Effector memory CD8-positive, alpha-beta T cell (primary cell): ENCODE measurements around the gene PLXNA4.
A peak's percentile ranks its signal among the peaks of the same experiment; 100 is the strongest.

ENCODE experiments used
- ATAC-seq: fragments of 150-1000 bp; cut with Tn5 transposase; replicated peaks from 2 replicates; pipeline ENCODE4 v1.10.0; 2021; ENCODE audit warnings: mild to moderate bottlenecking, moderate library complexity
- DNase-seq, 3 experiments: peaks; one replicate each; pipeline ENCODE4 v3.0.0; 2021
- H3K27ac Mint-ChIP-seq, 2 donors: one replicate each; pipeline ENCODE4 v1.8.0; 2022; ENCODE audit warnings: mild to moderate bottlenecking in 2 of 2, mixed read lengths in 2 of 2, moderate library complexity in 2 of 2
- H3K27me3 Mint-ChIP-seq, 2 donors: one replicate each; pipeline ENCODE4 v1.8.0; 2022; ENCODE audit warnings: mixed read lengths in 2 of 2
- H3K36me3 Mint-ChIP-seq: one replicate; pipeline ENCODE4 v1.8.0; 2022; ENCODE audit warnings: mild to moderate bottlenecking, moderate library complexity, mixed read lengths; ENCODE audit not compliant: insufficient read depth
- H3K4me1 Mint-ChIP-seq, 2 donors: one replicate each; pipeline ENCODE4 v1.8.0; 2022; ENCODE audit warnings: low read depth in 2 of 2, mixed read lengths in 2 of 2
- H3K4me3 Mint-ChIP-seq, 2 donors: one replicate each; pipeline ENCODE4 v1.8.0; 2022; ENCODE audit warnings: mild to moderate bottlenecking in 2 of 2, mixed read lengths in 2 of 2, moderate library complexity in 2 of 2
- H3K9me3 Mint-ChIP-seq, 2 donors: one replicate each; pipeline ENCODE4 v1.8.0; 2022; ENCODE audit warnings: mixed read lengths in 2 of 2

PLXNA4 gene

DNA sequence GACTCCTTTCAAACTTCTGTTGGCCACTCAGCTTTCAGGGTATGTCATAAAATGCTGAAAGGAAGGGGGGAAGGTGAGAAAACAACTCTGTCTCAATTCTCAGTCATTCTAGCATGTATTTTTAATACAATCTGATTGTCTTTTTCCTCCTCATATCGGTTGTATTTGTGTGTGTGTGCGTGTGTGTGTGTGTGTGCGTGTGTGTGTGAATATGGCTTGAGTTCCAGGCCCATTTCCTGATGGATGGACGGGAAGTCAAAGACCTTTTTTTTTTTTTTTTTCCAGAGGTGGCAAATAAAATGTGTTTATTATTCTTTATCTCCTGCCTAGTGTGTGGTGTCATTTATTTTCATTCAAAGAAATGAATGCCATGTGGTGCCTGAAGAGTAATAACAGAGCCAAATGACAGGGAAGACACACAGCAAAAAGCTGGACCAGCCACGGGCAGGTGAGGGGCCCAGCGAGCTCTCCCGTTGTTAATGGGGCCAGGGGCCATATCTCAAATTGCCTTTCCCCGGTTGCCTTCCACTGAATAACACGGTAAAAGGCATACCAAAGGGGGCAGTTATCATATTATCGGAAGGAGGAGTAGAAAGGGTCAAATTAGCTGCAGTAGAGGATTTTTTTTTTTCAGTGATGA, 3.1 kb upstream of the PLXNA4 start:
- ATAC-seq: no peak
- H3K4me3 Mint-ChIP-seq: no peak overlapping the region
- H3K27ac Mint-ChIP-seq: no peak overlapping the region
- no peaks in the 10 kb centered on the region for H3K9me3 Mint-ChIP-seq
- H3K36me3 Mint-ChIP-seq: no peaks in the 10 kb centered on the region
- no peak for DNase-seq
- peaks cover 59 to 86% of the 10 kb centered on the region in 2 donors for H3K27me3 Mint-ChIP-seq
- H3K4me1 Mint-ChIP-seq: peaks cover 5 to 17% of the 10 kb centered on the region in 2 donors

DNA sequence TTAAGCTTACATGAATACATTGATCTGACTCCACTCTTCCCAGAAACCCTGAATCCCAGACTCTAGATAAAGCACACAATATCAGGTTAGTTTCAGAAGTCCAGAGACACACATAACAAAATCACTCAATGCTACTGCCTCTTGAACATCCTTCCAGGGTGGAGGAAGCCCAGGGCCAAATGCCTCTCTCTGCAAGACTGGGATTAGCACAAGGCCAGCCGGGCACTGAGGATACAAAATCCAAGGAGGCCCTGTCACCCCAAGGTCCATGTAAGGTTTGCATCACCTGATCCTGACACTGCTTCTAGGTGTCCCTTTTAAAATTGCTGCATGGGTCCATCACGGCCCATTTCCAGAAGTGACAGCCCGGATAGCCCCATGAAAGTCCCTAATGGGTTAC, 2.6 kb upstream of the PLXNA4 start:
- ATAC-seq (no peak), DNase-seq (no peak)
- Mint-ChIP-seq H3K27ac (no peak overlapping the region), H3K4me3 (no peak overlapping the region), H3K27me3 (peaks cover 65 to 87% of the 10 kb centered on the region in 2 donors), H3K9me3 (no peaks in the 10 kb centered on the region), H3K36me3 (no peaks in the 10 kb centered on the region), H3K4me1 (peaks cover 5 to 17% of the 10 kb centered on the region in 2 donors)

DNA sequence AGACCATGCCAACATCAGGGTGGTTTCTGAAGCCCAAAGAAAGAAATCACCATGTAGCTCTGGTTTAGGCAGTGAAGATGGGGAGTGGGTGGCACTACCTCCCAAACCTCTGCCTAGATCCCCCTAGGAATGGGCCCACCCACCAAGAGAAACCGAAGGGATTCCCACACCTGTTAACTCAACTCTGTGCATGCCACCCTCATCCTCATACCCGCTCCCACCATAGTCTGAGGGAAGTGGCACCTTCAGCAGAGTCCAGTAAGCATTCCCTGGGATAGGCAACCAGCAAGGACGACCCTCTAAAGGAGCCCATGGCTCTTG, 1.7 kb upstream of the PLXNA4 start:
- ATAC-seq (no peak), DNase-seq (no peak)
- Mint-ChIP-seq H3K27me3 (peaks cover 73 to 87% of the 10 kb centered on the region in 2 donors), H3K27ac (no peak overlapping the region), H3K4me1 (peaks cover 5 to 20% of the 10 kb centered on the region in 2 donors), H3K9me3 (no peaks in the 10 kb centered on the region), H3K36me3 (no peaks in the 10 kb centered on the region), H3K4me3 (peak overlapping the region; percentile 65 to 74)

DNA sequence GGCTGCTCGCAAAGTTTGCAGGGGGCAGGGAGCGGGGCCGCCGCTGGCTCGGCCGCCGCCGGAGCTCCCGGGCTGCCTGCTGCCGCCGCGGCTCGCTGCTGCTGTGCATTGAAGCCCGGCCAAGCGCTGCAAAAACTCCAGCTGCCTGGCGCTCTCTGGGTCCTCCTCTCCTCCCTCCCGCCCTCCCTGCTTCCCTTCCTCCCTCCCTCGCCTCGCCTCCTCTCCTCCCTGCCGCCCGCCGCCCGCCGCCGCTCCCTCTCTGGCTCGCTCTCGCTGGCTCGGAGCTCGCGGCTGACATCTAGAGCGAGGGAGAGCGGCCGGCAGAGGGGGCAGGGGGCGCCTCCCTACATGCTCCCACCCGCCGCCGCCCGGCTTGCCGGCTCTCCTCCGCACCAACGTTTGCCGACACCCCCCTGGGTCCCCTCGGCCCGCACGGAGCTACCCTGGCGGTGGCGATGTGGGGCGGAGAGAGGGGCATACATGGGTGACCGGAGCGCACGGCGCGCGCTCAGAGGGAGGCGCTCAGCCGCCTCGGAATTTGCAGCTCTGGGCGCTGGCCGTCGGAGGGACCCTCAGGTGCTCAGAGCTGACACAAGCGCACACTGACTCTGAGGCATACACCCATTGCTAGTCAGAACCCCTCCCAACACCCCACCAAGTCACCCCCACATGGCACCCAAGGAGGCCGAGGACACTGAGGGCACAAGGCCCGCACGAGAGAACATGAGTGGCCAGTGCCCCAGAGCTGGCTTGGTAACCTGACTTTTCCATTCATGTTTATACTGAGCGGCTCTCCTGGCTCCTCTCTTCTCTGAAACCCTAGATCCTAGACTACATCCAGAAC, 1.2 kb upstream of the PLXNA4 start:
- ATAC-seq (peak; percentile 21), DNase-seq (no peak)
- Mint-ChIP-seq H3K27ac (no peak overlapping the region), H3K36me3 (peaks cover under 1% of the 10 kb centered on the region), H3K9me3 (no peaks in the 10 kb centered on the region), H3K27me3 (peaks cover 76 to 87% of the 10 kb centered on the region in 2 donors), H3K4me1 (peaks cover 5 to 20% of the 10 kb centered on the region in 2 donors), H3K4me3 (peak overlapping the region; percentile 65 to 74)

DNA sequence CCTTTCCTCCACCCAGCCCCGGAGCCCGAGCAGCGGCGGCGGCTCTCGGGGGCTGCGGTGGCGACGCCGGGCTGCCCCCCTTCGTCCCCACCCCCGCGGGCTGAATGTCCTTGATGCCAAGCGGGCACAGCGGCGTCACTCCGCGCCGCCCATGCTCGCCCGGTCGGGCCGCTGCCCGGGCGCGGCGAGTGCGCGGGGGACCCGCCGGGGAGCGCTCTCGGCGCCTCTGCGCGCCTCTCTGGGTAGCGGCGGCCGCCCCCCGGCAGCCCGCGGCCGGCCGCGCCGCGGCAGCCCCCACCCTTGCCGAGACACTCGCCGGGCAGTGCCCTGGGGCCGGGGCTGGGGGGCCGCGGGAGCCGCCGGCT, 433 bp upstream of the PLXNA4 start:
- H3K27ac Mint-ChIP-seq: no peak overlapping the region
- H3K36me3 Mint-ChIP-seq: peaks cover 3% of the 10 kb centered on the region
- H3K4me3 Mint-ChIP-seq: peak overlapping the region; percentile 61 to 78
- no peaks in the 10 kb centered on the region for H3K9me3 Mint-ChIP-seq
- DNase-seq (no peak), ATAC-seq (peak; percentile 24)
- H3K27me3 Mint-ChIP-seq: peaks cover 75 to 87% of the 10 kb centered on the region in 2 donors
- peaks cover 5 to 20% of the 10 kb centered on the region in 2 donors for H3K4me1 Mint-ChIP-seq

DNA sequence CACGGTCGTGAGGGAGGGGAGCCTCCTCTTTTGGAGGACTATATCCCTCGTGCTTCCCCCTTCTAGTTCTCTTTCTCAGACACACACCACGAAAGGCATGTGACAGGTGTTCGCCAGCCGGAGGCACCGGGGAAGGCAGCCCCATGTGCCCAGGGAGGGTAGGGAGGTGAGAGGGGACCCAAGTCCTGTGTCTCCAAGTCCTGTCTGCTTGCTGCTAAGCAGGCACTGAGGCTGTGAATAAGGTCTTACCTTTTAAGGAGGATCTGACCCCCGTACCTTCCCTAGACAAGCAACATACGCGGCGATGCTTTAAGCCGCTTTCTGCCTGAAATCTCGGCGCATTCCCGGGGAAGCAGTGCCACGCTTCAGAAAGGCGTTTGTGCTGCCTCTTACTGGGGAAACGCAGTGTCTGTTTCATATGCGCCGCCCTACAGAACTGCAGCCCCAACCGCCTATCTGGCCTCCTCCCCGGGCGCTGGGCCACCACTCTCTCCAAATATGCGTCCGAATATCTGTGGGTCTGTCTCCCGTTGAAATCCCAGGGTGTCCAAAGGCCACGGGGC, 770 bp downstream of the PLXNA4 start:
- peaks cover 3% of the 10 kb centered on the region for H3K36me3 Mint-ChIP-seq
- peaks cover 5 to 20% of the 10 kb centered on the region in 2 donors for H3K4me1 Mint-ChIP-seq
- H3K9me3 Mint-ChIP-seq: no peaks in the 10 kb centered on the region
- peak; percentile 41 for ATAC-seq
- H3K27me3 Mint-ChIP-seq: peaks cover 83 to 92% of the 10 kb centered on the region in 2 donors
- DNase-seq: no peak
- no peak overlapping the region for H3K27ac Mint-ChIP-seq
- H3K4me3 Mint-ChIP-seq: peak overlapping the region; percentile 61 to 78

DNA sequence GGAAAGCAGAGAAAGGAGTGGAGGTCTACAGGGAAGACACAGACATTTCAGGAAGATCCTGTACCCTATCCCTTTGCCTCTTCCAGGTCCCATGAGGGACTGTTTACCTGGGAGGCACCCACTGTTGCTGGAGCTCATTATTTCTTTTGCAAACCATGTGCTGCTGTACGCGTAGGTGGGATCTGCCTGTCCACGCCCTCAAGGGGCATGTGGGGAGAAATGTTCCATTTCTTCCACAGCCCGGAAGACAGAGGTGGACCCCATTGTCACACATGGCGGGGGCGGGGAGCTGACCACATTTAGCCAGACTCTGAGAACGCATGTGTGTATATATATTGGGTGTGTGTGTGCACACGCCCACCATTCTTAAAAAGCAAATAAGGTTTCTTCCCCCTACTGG, 2.0 kb downstream of the PLXNA4 start:
- H3K4me3 Mint-ChIP-seq: no peak overlapping the region
- ATAC-seq (no peak), DNase-seq (no peak)
- H3K27me3 Mint-ChIP-seq: peaks cover 80 to 92% of the 10 kb centered on the region in 2 donors
- peaks cover 3% of the 10 kb centered on the region for H3K36me3 Mint-ChIP-seq
- peaks cover 5 to 20% of the 10 kb centered on the region in 2 donors for H3K4me1 Mint-ChIP-seq
- no peak overlapping the region for H3K27ac Mint-ChIP-seq
- no peaks in the 10 kb centered on the region for H3K9me3 Mint-ChIP-seq

DNA sequence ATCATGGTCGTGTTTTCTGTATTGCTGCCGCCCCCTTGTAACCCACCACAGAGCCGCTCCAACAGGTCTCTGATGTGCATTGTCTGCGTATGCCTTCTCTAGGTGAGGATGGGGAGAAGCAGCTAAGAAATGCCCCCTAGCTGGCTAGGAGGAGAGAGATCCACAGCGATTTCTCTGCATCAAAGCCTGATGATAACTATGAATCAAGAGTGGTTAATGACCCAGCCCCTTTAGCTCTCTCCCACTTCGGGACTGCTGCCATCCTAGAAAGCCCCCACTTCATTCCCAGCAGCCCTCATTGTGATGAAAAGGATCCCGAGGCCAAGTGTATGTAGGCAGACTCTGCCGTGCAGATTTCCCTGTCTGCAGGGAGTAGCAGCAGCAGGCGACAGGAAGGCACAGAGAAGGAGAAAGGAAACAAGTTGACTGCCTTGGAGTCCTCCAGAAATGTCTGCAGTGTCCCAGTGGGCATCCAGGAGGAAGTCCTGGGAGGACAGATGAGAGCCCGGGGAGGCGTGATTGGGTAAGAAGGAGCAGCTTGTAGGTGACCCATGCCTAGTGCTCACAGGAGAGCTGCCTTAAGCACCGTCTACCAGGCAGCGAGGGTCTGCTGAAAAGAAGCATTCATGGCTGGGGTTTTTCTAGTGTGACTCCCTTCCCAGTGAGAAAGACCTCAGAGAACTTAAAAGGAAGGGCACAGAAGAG, 2.9 kb downstream of the PLXNA4 start:
- Mint-ChIP-seq H3K27me3 (peaks cover 80 to 92% of the 10 kb centered on the region in 2 donors), H3K4me1 (peaks cover 5 to 20% of the 10 kb centered on the region in 2 donors), H3K36me3 (peaks cover 3% of the 10 kb centered on the region), H3K4me3 (no peak overlapping the region), H3K9me3 (no peaks in the 10 kb centered on the region), H3K27ac (no peak overlapping the region)
- no peak for DNase-seq
- ATAC-seq: no peak

DNA sequence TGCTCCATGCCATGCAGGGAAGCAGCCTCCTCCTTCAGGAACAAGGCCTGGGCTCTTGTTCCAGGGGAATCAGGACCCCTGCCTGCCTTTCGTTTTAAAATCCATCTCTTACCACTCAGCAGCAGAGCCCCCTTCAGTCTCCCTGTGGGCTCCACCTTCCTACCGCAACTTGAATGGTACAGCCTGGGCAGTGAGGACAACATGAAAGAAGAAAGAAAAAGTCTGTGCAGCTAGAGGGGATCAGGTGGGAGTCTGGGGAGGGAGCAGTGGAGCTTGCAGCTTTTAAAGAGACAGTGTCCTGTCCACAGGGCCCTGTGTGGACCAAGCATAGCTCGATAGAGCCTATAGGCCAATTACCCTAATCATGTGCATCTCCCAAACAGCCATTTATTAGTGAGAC, 3.7 kb downstream of the PLXNA4 start:
- Mint-ChIP-seq H3K36me3 (peaks cover 3% of the 10 kb centered on the region), H3K9me3 (no peaks in the 10 kb centered on the region), H3K4me1 (peaks cover 1 to 14% of the 10 kb centered on the region in 2 donors), H3K27me3 (peaks cover 80 to 92% of the 10 kb centered on the region in 2 donors), H3K27ac (no peak overlapping the region), H3K4me3 (no peak overlapping the region)
- DNase-seq: no peak
- ATAC-seq: no peak

DNA sequence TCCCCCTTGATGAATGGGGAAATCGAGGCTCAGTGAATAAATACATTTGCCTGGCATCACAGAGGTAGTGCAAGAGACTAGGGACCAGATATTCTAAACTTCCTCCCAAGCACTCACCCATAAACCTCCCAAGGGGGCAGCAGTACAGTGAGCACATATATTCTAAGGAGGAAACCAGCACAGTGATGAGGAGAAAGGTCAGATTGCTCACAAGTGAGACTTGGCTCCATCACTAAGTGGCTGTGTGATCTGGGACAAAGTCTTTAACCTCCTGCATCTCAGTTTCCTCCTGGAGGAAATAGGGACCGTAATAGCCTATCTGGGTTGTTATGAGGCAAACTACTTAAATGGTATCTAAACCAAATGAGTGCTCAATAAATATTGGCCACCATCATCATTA, 4.3 kb downstream of the PLXNA4 start:
- H3K27me3 Mint-ChIP-seq: peaks cover 84 to 94% of the 10 kb centered on the region in 2 donors
- no peaks in the 10 kb centered on the region for H3K9me3 Mint-ChIP-seq
- H3K4me1 Mint-ChIP-seq: peaks cover 0 to 13% of the 10 kb centered on the region in 2 donors
- peaks cover 3% of the 10 kb centered on the region for H3K36me3 Mint-ChIP-seq
- ATAC-seq: no peak
- no peak for DNase-seq
- H3K27ac Mint-ChIP-seq: no peak overlapping the region
- H3K4me3 Mint-ChIP-seq: no peak overlapping the region

DNA sequence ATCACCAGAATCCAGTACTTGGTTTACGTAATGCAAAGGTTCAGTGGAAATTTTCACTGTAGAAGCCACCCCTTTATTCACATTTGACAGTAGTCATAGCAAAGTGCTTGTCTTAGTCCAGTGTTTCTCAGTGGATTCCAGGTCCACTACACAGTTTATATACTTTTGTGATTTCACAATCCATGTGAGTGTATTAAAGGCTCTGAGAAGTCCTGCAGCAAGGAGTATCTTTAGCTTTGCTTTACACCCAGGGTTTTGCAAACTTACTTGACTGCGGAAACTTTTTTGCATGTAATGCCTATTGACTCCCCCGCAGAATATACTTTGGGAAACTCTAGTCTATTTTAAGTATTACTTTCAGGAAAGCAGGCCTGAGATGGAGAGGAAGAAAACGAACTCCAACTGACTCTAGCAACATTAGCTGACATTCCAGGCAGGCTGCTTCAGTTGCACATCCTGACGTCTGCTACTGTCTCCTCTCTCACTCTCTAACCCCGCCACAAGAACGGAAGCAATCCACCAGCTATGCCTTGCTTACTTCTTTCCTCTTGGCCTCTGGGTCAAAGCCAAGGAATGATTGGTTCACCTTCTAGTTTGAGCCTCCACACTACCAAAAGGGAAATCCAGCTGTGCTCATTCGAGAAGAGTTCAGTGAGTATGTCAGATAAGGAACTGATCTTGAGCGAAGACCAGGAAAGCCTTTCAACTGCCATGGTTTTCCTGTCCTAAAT, 6.2 kb downstream of the PLXNA4 start:
- DNase-seq (no peak), ATAC-seq (no peak)
- H3K4me1 Mint-ChIP-seq: peaks cover 0 to 5% of the 10 kb centered on the region in 2 donors
- H3K36me3 Mint-ChIP-seq: peaks cover 3% of the 10 kb centered on the region
- H3K9me3 Mint-ChIP-seq: no peaks in the 10 kb centered on the region
- H3K4me3 Mint-ChIP-seq: no peak overlapping the region
- H3K27me3 Mint-ChIP-seq: peaks cover 95 to 99% of the 10 kb centered on the region in 2 donors
- H3K27ac Mint-ChIP-seq: no peak overlapping the region

DNA sequence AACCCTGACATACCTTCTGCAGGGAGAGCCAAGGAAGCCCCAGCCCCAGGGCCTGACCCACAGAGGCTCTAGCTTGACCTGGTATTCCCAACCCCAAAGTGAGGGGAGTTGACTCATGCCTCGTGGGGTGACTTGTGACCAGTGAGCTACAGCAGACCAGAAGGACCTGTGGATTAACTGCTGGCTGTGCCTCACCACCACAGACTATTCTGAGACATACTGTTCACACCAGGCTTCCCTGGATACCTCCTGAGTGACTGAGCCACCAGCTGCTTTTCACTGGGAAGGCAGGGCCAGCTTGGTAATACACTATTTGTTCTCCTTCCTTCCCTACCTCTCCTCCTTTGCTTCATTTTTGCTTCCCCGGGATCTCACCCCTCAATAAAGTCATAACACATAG, 7.3 kb downstream of the PLXNA4 start:
- Mint-ChIP-seq H3K4me3 (no peak overlapping the region), H3K9me3 (no peaks in the 10 kb centered on the region), H3K27me3 (peaks cover 95 to 99% of the 10 kb centered on the region in 2 donors), H3K4me1 (peaks cover 0 to 7% of the 10 kb centered on the region in 2 donors), H3K36me3 (peaks cover 6% of the 10 kb centered on the region), H3K27ac (no peak overlapping the region)
- DNase-seq (no peak), ATAC-seq (no peak)

DNA sequence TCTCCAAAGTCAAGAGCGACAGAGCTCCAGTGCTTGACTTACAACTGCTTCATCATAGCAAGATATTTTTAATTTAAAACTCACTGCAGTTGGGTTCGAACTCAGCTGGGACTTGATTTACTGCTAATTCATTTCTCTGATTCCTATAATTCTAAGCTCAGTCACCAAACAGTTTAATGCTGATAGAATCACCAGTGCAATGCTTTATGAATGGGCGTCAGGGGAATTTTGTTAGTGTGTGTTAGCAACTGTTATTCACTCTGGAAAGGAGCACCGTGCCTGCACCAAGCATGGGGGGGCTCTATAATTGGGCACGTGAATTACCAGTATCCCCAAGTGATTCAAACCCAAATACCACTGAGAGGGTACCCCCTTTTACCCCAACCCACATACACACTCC, 10.4 kb downstream of the PLXNA4 start:
- H3K4me3 Mint-ChIP-seq: no peak overlapping the region
- H3K36me3 Mint-ChIP-seq: peaks cover 2% of the 10 kb centered on the region
- peaks cover 0 to 4% of the 10 kb centered on the region in 2 donors for H3K4me1 Mint-ChIP-seq
- peaks cover 74 to 88% of the 10 kb centered on the region in 2 donors for H3K27me3 Mint-ChIP-seq
- H3K27ac Mint-ChIP-seq: no peak overlapping the region
- no peaks in the 10 kb centered on the region for H3K9me3 Mint-ChIP-seq
- DNase-seq: no peak
- no peak for ATAC-seq
